ENCODE results near the gene ERICH6.

Gene ERICH6

GRCh38 chr3:150703756-150704344, at the start of gene ERICH6:
Gene ERICH6 (minus strand): TSS chr3:150703920. CDS start chr3:150703898, 22 bp downstream.
- H3K4me1 ChIP-seq (ENCODE audit: insufficient read depth, low read length), result no peaks in the 10 kb centered on the region
- H3K27me3 ChIP-seq (ENCODE audit: insufficient read depth, low read length), result no peaks in the 10 kb centered on the region
- no peaks in the 10 kb centered on the region for H3K9me3 ChIP-seq (ENCODE audit: insufficient read depth, low read depth, low read length)
- H3K9ac ChIP-seq (ENCODE audit: low read depth, low read length), result peak within 1 kb of the TSS; percentile 87
- no peaks in the 10 kb centered on the region for H3K36me3 ChIP-seq (ENCODE audit: insufficient read depth, low read depth, low read length)
- H3K4me3 ChIP-seq (ENCODE audit: low read length), result peak within 1 kb of the TSS; percentile 91
- H3K27ac ChIP-seq (ENCODE audit: low read length), result no peak within 1 kb of the TSS

GRCh38 chr3:150751781-150752263, 48.1 kb upstream of the ERICH6 start:
- no peaks in the 10 kb centered on the region for H3K27me3 ChIP-seq (ENCODE audit: insufficient read depth, low read length)
- no peaks in the 10 kb centered on the region for H3K9me3 ChIP-seq (ENCODE audit: insufficient read depth, low read depth, low read length)
- H3K4me1 ChIP-seq (ENCODE audit: insufficient read depth, low read length), result peaks cover 6% of the 10 kb centered on the region; the same call in 1 of the 2 replicates
- H3K27ac ChIP-seq (ENCODE audit: low read length), result no peak overlapping the region
- no peak overlapping the region for H3K4me3 ChIP-seq (ENCODE audit: low read length)
- no peaks in the 10 kb centered on the region for H3K36me3 ChIP-seq (ENCODE audit: insufficient read depth, low read depth, low read length)
- H3K9ac ChIP-seq (ENCODE audit: low read depth, low read length), result no peak overlapping the region

GRCh38 chr3:150749255-150749654, 45.5 kb upstream of the ERICH6 start:
- H3K27ac ChIP-seq (ENCODE audit: low read length), result no peak overlapping the region
- H3K9ac ChIP-seq (ENCODE audit: low read depth, low read length), result no peak overlapping the region
- peaks cover 6% of the 10 kb centered on the region; the same call in 1 of the 2 replicates for H3K4me1 ChIP-seq (ENCODE audit: insufficient read depth, low read length)
- H3K9me3 ChIP-seq (ENCODE audit: insufficient read depth, low read depth, low read length), result no peaks in the 10 kb centered on the region
- no peaks in the 10 kb centered on the region for H3K36me3 ChIP-seq (ENCODE audit: insufficient read depth, low read depth, low read length)
- no peak overlapping the region for H3K4me3 ChIP-seq (ENCODE audit: low read length)
- H3K27me3 ChIP-seq (ENCODE audit: insufficient read depth, low read length), result no peaks in the 10 kb centered on the region

- no peaks in the 10 kb centered on the region for H3K9me3 ChIP-seq (ENCODE audit: insufficient read depth, low read depth, low read length)
- peaks cover 6% of the 10 kb centered on the region; the same call in 1 of the 2 replicates for H3K4me1 ChIP-seq (ENCODE audit: insufficient read depth, low read length)
- no peak overlapping the region for H3K4me3 ChIP-seq (ENCODE audit: low read length)
- H3K27ac ChIP-seq (ENCODE audit: low read length), result no peak overlapping the region
- H3K27me3 ChIP-seq (ENCODE audit: insufficient read depth, low read length), result no peaks in the 10 kb centered on the region
- H3K9ac ChIP-seq (ENCODE audit: low read depth, low read length), result no peak overlapping the region
- H3K36me3 ChIP-seq (ENCODE audit: insufficient read depth, low read depth, low read length), result no peaks in the 10 kb centered on the region
Measured at GRCh38 chr3:150748684-150749047, 44.9 kb upstream of the ERICH6 start.

GRCh38 chr3:150747886-150748683, 44.4 kb upstream of the ERICH6 start:
- Histone ChIP-seq H3K36me3 (ENCODE audit: insufficient read depth, low read depth, low read length) (no peaks in the 10 kb centered on the region), H3K9me3 (ENCODE audit: insufficient read depth, low read depth, low read length) (no peaks in the 10 kb centered on the region), H3K4me1 (ENCODE audit: insufficient read depth, low read length) (peaks cover 6% of the 10 kb centered on the region; the same call in 1 of the 2 replicates), H3K4me3 (ENCODE audit: low read length) (no peak overlapping the region), H3K27ac (ENCODE audit: low read length) (no peak overlapping the region), H3K27me3 (ENCODE audit: insufficient read depth, low read length) (no peaks in the 10 kb centered on the region), H3K9ac (ENCODE audit: low read depth, low read length) (no peak overlapping the region)

GRCh38 chr3:150746791-150747590, 43.3 kb upstream of the ERICH6 start:
- Histone ChIP-seq H3K27ac (ENCODE audit: low read length) (no peak overlapping the region), H3K4me1 (ENCODE audit: insufficient read depth, low read length) (peaks cover 6% of the 10 kb centered on the region; the same call in 1 of the 2 replicates), H3K27me3 (ENCODE audit: insufficient read depth, low read length) (no peaks in the 10 kb centered on the region), H3K4me3 (ENCODE audit: low read length) (no peak overlapping the region), H3K9ac (ENCODE audit: low read depth, low read length) (no peak overlapping the region), H3K36me3 (ENCODE audit: insufficient read depth, low read depth, low read length) (no peaks in the 10 kb centered on the region), H3K9me3 (ENCODE audit: insufficient read depth, low read depth, low read length) (no peaks in the 10 kb centered on the region)

- Histone ChIP-seq H3K27me3 (ENCODE audit: insufficient read depth, low read length) (no peaks in the 10 kb centered on the region), H3K4me3 (ENCODE audit: low read length) (no peak overlapping the region), H3K9me3 (ENCODE audit: insufficient read depth, low read depth, low read length) (no peaks in the 10 kb centered on the region), H3K36me3 (ENCODE audit: insufficient read depth, low read depth, low read length) (no peaks in the 10 kb centered on the region), H3K4me1 (ENCODE audit: insufficient read depth, low read length) (peaks cover 6% of the 10 kb centered on the region; the same call in 1 of the 2 replicates), H3K27ac (ENCODE audit: low read length) (no peak overlapping the region), H3K9ac (ENCODE audit: low read depth, low read length) (no peak overlapping the region)
Measured at GRCh38 chr3:150745832-150746231, 42.1 kb upstream of the ERICH6 start.

- Histone ChIP-seq H3K9me3 (ENCODE audit: insufficient read depth, low read depth, low read length) (no peaks in the 10 kb centered on the region), H3K9ac (ENCODE audit: low read depth, low read length) (no peak overlapping the region), H3K36me3 (ENCODE audit: insufficient read depth, low read depth, low read length) (no peaks in the 10 kb centered on the region), H3K4me3 (ENCODE audit: low read length) (no peak overlapping the region), H3K27ac (ENCODE audit: low read length) (no peak overlapping the region), H3K4me1 (ENCODE audit: insufficient read depth, low read length) (peaks cover 6% of the 10 kb centered on the region; the same call in 1 of the 2 replicates), H3K27me3 (ENCODE audit: insufficient read depth, low read length) (no peaks in the 10 kb centered on the region)
Measured at GRCh38 chr3:150744919-150745211, 41.1 kb upstream of the ERICH6 start.

GRCh38 chr3:150744041-150744918, 40.6 kb upstream of the ERICH6 start:
- H3K4me1 ChIP-seq (ENCODE audit: insufficient read depth, low read length), result peaks cover 6% of the 10 kb centered on the region; the same call in 1 of the 2 replicates
- H3K27me3 ChIP-seq (ENCODE audit: insufficient read depth, low read length), result no peaks in the 10 kb centered on the region
- no peak overlapping the region for H3K9ac ChIP-seq (ENCODE audit: low read depth, low read length)
- H3K36me3 ChIP-seq (ENCODE audit: insufficient read depth, low read depth, low read length), result no peaks in the 10 kb centered on the region
- no peaks in the 10 kb centered on the region for H3K9me3 ChIP-seq (ENCODE audit: insufficient read depth, low read depth, low read length)
- no peak overlapping the region for H3K4me3 ChIP-seq (ENCODE audit: low read length)
- H3K27ac ChIP-seq (ENCODE audit: low read length), result no peak overlapping the region

GRCh38 chr3:150743508-150743907, 39.8 kb upstream of the ERICH6 start:
- Histone ChIP-seq H3K9ac (ENCODE audit: low read depth, low read length) (no peak overlapping the region), H3K36me3 (ENCODE audit: insufficient read depth, low read depth, low read length) (no peaks in the 10 kb centered on the region), H3K4me3 (ENCODE audit: low read length) (no peak overlapping the region), H3K27ac (ENCODE audit: low read length) (no peak overlapping the region), H3K27me3 (ENCODE audit: insufficient read depth, low read length) (no peaks in the 10 kb centered on the region), H3K9me3 (ENCODE audit: insufficient read depth, low read depth, low read length) (no peaks in the 10 kb centered on the region), H3K4me1 (ENCODE audit: insufficient read depth, low read length) (peaks cover 4% of the 10 kb centered on the region; the same call in 1 of the 2 replicates)

- no peaks in the 10 kb centered on the region for H3K27me3 ChIP-seq (ENCODE audit: insufficient read depth, low read length)
- H3K27ac ChIP-seq (ENCODE audit: low read length), result no peak overlapping the region
- no peak overlapping the region for H3K4me3 ChIP-seq (ENCODE audit: low read length)
- H3K9me3 ChIP-seq (ENCODE audit: insufficient read depth, low read depth, low read length), result no peaks in the 10 kb centered on the region
- peaks cover 9% of the 10 kb centered on the region; the same call in 1 of the 2 replicates for H3K4me1 ChIP-seq (ENCODE audit: insufficient read depth, low read length)
- H3K36me3 ChIP-seq (ENCODE audit: insufficient read depth, low read depth, low read length), result no peaks in the 10 kb centered on the region
- H3K9ac ChIP-seq (ENCODE audit: low read depth, low read length), result no peak overlapping the region
Measured at GRCh38 chr3:150742679-150743078, 39.0 kb upstream of the ERICH6 start.

Measured in iPS-20b (cell line).